A673 (cell line): ENCODE data around the gene CHCHD3. TPM values are rescaled to one million over a fixed set of nuclear protein-coding genes. Genes with fewer than 3 reads are reported as not detected.
"Not testable (repeated sequence)": the region's sequence is repeated elsewhere in the genome, so short reads cannot be mapped to it uniquely, and the experiment has no call there.

Experiments
- BruUV-seq: library from RNA; stranded (reverse); fragments of 400-500 nt; replicated peaks from 2 replicates; lab custom pipeline; 2021; lab: Mats Ljungman, UMichigan
- CTCF ChIA-PET: fragments of 300-600 bp; sonication (Branson Sonifier 250); formaldehyde crosslinking; loops from one replicate; lab custom pipeline; 2022; ENCODE audit warnings: antibody characterized with exemption; lab: Charles Lee
- POLR2A ChIA-PET: fragments of 300-600 bp; sonication (Branson Sonifier 250); formaldehyde crosslinking; loops from one replicate; lab custom pipeline; 2022; ENCODE audit warnings: antibody characterized with exemption; ENCODE audit not compliant: low non-redundant PET; lab: Charles Lee
- DNase-seq: peaks from one replicate; pipeline ENCODE4 v3.0.0-alpha.2; 2015; ENCODE audit warnings: low spot score
- H3K27ac ChIP-seq: fragments of 200-600 bp; sonication (generic); 2 replicates; pipeline ENCODE4 v1.5.1; 2016; ENCODE audit warnings: mixed run types, low read depth, mild to moderate bottlenecking, mixed read lengths, antibody characterized with exemption, low read length; ENCODE audit not compliant: poor library complexity, severe bottlenecking
- H3K27me3 ChIP-seq: fragments of 200-600 bp; sonication (generic); replicated peaks from 2 replicates; pipeline ENCODE4 v1.6.1; 2017; ENCODE audit warnings: mixed run types, low read depth, mild to moderate bottlenecking, mixed read lengths, antibody characterized with exemption, low read length; ENCODE audit not compliant: insufficient read depth, poor library complexity
- H3K36me3 ChIP-seq: fragments of 200-600 bp; sonication (generic); 2 replicates; pipeline ENCODE4 v1.6.1; 2016; ENCODE audit warnings: mixed run types, mild to moderate bottlenecking, mixed read lengths, antibody characterized with exemption, low read length; ENCODE audit not compliant: insufficient read depth, poor library complexity, severe bottlenecking
- H3K4me1 ChIP-seq: fragments of 200-600 bp; sonication (generic); 2 replicates; pipeline ENCODE4 v1.6.1; 2017; ENCODE audit warnings: mixed run types, mild to moderate bottlenecking, mixed read lengths, antibody characterized with exemption, low read length; ENCODE audit not compliant: insufficient read depth, poor library complexity, severe bottlenecking
- H3K4me3 ChIP-seq: fragments of 200-600 bp; sonication (generic); 2 replicates; pipeline ENCODE4 v1.5.1; 2016; ENCODE audit warnings: low read depth, mixed run types, mild to moderate bottlenecking, mixed read lengths, low read length; ENCODE audit not compliant: poor library complexity, severe bottlenecking
- H3K9me3 ChIP-seq: fragments of 200-600 bp; sonication (generic); 2 replicates; pipeline ENCODE4 v1.6.1; 2016; ENCODE audit warnings: mixed run types, low read depth, mild to moderate bottlenecking, mixed read lengths, antibody characterized with exemption, low read length; ENCODE audit not compliant: poor library complexity, severe bottlenecking
- CTCF ChIP-seq: fragments of 300-800, 200-600 bp; sonication (generic); conservative IDR thresholded peaks from 2 replicates; pipeline ENCODE4 v1.5.1; 2017; ENCODE audit warnings: low read depth, mild to moderate bottlenecking, antibody characterized with exemption, low read length, moderate library complexity, mixed read lengths
- EZH2 ChIP-seq: fragments of 200-600 bp; sonication (generic); IDR thresholded peaks from 2 replicates; pipeline ENCODE4 v1.6.1; 2017; ENCODE audit warnings: borderline replicate concordance, low read depth, mild to moderate bottlenecking, mixed read lengths, antibody characterized with exemption, low read length; ENCODE audit not compliant: poor library complexity, severe bottlenecking
- intact Hi-C: fragments of 100-400 bp; cut with micrococcal nuclease; formaldehyde crosslinking; loops from one replicate; pipeline ENCODE4 v1.10.0; 2022; ENCODE audit not compliant: unreplicated experiment
- total RNA-seq: library from RNA; stranded (reverse); gene quantifications from 2 replicates; pipeline ENCODE4 v1.2.3, GENCODE V29; 2021

CHCHD3 gene
- total RNA-seq, 1 experiment from 2014 or later, result 128 TPM

- H3K9me3 ChIP-seq, result no peaks in the 10 kb centered on the region
- ChIA-PET POLR2A (no interaction called here), CTCF (no interaction called here)
- no peak overlapping the region for H3K4me3 ChIP-seq
- intact Hi-C loops, result no loop called here
- no peaks in the 10 kb centered on the region for H3K4me1 ChIP-seq
- no peaks in the 10 kb centered on the region for H3K27me3 ChIP-seq
- H3K27ac ChIP-seq, result no peak overlapping the region
- no peak for DNase-seq
- TF ChIP-seq CTCF (no peak), EZH2 (no peak)
- H3K36me3 ChIP-seq, result no peaks in the 10 kb centered on the region
- no TSS peak for BruUV-seq
Observed at GRCh38 chr7:132910657-132911056, 171.2 kb downstream of the CHCHD3 start.

- no peaks in the 10 kb centered on the region for H3K36me3 ChIP-seq
- no TSS peak for BruUV-seq
- intact Hi-C loops, result no loop called here
- POLR2A ChIA-PET, result no interaction called here
- H3K9me3 ChIP-seq, result no peaks in the 10 kb centered on the region
- H3K4me1 ChIP-seq, result no peaks in the 10 kb centered on the region
- H3K27ac ChIP-seq, result no peak overlapping the region
- no peak overlapping the region for H3K4me3 ChIP-seq
- no peak for TF ChIP-seq EZH2
- TF ChIP-seq CTCF, result no peak
- H3K27me3 ChIP-seq, result no peaks in the 10 kb centered on the region
- DNase-seq, result no peak
- CTCF ChIA-PET, result no interaction called here
Observed at GRCh38 chr7:132907380-132907940, 174.4 kb downstream of the CHCHD3 start.

- no peak for TF ChIP-seq CTCF
- TF ChIP-seq EZH2, result no peak
- H3K9me3 ChIP-seq, result no peaks in the 10 kb centered on the region
- intact Hi-C loops, result no loop called here
- H3K4me1 ChIP-seq, result no peaks in the 10 kb centered on the region
- H3K27me3 ChIP-seq, result no peaks in the 10 kb centered on the region
- DNase-seq, result no peak
- H3K4me3 ChIP-seq, result no peak overlapping the region
- no peak overlapping the region for H3K27ac ChIP-seq
- H3K36me3 ChIP-seq, result no peaks in the 10 kb centered on the region
- ChIA-PET CTCF (interaction anchor here (0.6 kb wide), 1 partner anchor 285 kb away, joined by 4 read pairs; no protein-coding TSS in a partner anchor), POLR2A (no interaction called here)
- no TSS peak for BruUV-seq
Observed at GRCh38 chr7:132906193-132906835, 175.6 kb downstream of the CHCHD3 start.

- POLR2A ChIA-PET, CTCF ChIA-PET, H3K4me3 ChIP-seq, H3K9me3 ChIP-seq, H3K27ac ChIP-seq, H3K36me3 ChIP-seq, BruUV-seq, DNase-seq, intact Hi-C loops, H3K4me1 ChIP-seq, H3K27me3 ChIP-seq: not testable (repeated sequence)
Observed at GRCh38 chr7:132905136-132905535, 176.8 kb downstream of the CHCHD3 start.
